ENCODE results near the gene PDE10A.

GRCh38 chr6:165451838-165452237 lies 211.2 kb downstream of the PDE10A start:
- TF ChIP-seq CTCF (IDR thresholded peaks at IDR 0.05; ENCODE audit: insufficient read depth, low read length, poor library complexity, severe bottlenecking) (no peak), EZH2phosphoT487 (conservative IDR thresholded peaks at IDR 0.05; ENCODE audit: low read length) (no peak)
